Endodermal cell (in vitro differentiated cells): Measurements from ENCODE around the gene MATN3. TPM values are rescaled to one million over a fixed set of nuclear protein-coding genes. Genes with fewer than 3 reads are reported as not detected.

Experiments used
- DNase-seq: peaks from one replicate; pipeline ENCODE4 v3.0.0-alpha.2; 2017
- H3K27ac ChIP-seq: 2 replicates; pipeline ENCODE4 v1.5.1; 2013; ENCODE audit warnings: mild to moderate bottlenecking, low read depth, low read length, moderate library complexity
- H3K27me3 ChIP-seq: 2 replicates; pipeline ENCODE4 v1.6.1; 2013; ENCODE audit warnings: mild to moderate bottlenecking, low read length, moderate library complexity; ENCODE audit not compliant: insufficient read depth, control insufficient read depth, poor library complexity, severe bottlenecking
- H3K36me3 ChIP-seq: 2 replicates; pipeline ENCODE4 v1.7.0; 2013; ENCODE audit warnings: mild to moderate bottlenecking, low read length, moderate library complexity; ENCODE audit not compliant: control insufficient read depth, insufficient read depth
- H3K4me1 ChIP-seq: one replicate; pipeline ENCODE4 v1.7.0; 2013; ENCODE audit warnings: low read length; ENCODE audit not compliant: control insufficient read depth, insufficient read depth
- H3K4me3 ChIP-seq: 2 replicates; pipeline ENCODE4 v1.5.1; 2013; ENCODE audit warnings: mild to moderate bottlenecking, low read length, moderate library complexity
- H3K9ac ChIP-seq: 2 replicates; pipeline ENCODE4 v1.6.1; 2013; ENCODE audit warnings: mild to moderate bottlenecking, low read length, moderate library complexity; ENCODE audit not compliant: poor library complexity, severe bottlenecking; ENCODE audit errors: extremely low read depth
- H3K9me3 ChIP-seq: 2 replicates; pipeline ENCODE4 v1.6.1; 2013; ENCODE audit warnings: mild to moderate bottlenecking, low read length, moderate library complexity; ENCODE audit not compliant: control insufficient read depth
- H3K27ac Mint-ChIP-seq: 2 replicates; pipeline ENCODE4 v1.8.0; 2020; ENCODE audit warnings: mixed read lengths
- H3K27me3 Mint-ChIP-seq: 2 replicates; pipeline ENCODE4 v1.8.0; 2021; ENCODE audit warnings: mild to moderate bottlenecking, mixed read lengths; ENCODE audit not compliant: insufficient read depth
- H3K36me3 Mint-ChIP-seq: 2 replicates; pipeline ENCODE4 v1.8.0; 2020; ENCODE audit warnings: low read depth, mixed read lengths
- H3K4me1 Mint-ChIP-seq: 2 replicates; pipeline ENCODE4 v1.8.0; 2020; ENCODE audit warnings: mixed read lengths
- H3K4me3 Mint-ChIP-seq: 2 replicates; pipeline ENCODE4 v1.8.0; 2020; ENCODE audit warnings: mild to moderate bottlenecking, moderate library complexity, mixed read lengths
- H3K9me3 Mint-ChIP-seq: 2 replicates; pipeline ENCODE4 v1.8.0; 2020; ENCODE audit warnings: mild to moderate bottlenecking, mixed read lengths
- WGBS, 2 experiments: methylation state at CpG; one replicate each; pipeline versions ENCODE4 v1.1.5 to v1.1.7; 2013; ENCODE audit warnings: missing lambda C conversion rate in 2 of 2, mixed read lengths in 1 of 2; ENCODE audit not compliant: insufficient coverage in 1 of 2, insufficient read length in 1 of 2; 5-methylcytosine and 5-hydroxymethylcytosine counted together
- total RNA-seq, 2 donors: library from RNA; stranded (reverse); fragmentation: NEBNext Ultra II Directional in 1 of 2; extraction: Animal tissue kit (Norgen Biotek cat#: 25700) in 1 of 2; gene quantifications; 2 replicates in 1 of 2; 3 replicates in 1 of 2; pipeline ENCODE4 v1.2.1, GENCODE V29; 2021
- TF ChIP-seq, protein P1 (sequence below): fragments of 200-600 bp; sonication (generic); conservative IDR thresholded peaks from 2 replicates; pipeline ENCODE4 v1.5.0; 2021; ENCODE audit warnings: antibody characterized with exemption, mild to moderate bottlenecking

Gene MATN3
- total RNA-seq, 2 donors from 2014 or later, result 38.5 to 44.7 TPM

- no peak overlapping the region for H3K4me3 Mint-ChIP-seq
- DNase-seq, result no peak
- WGBS, 2 experiments, result 94 to 100% methylated on average over 1 to 2 of the region's 2 CpGs
These were observed 6.2 kb upstream of the MATN3 start for GRCh38 chr2:20018601-20019152.

GRCh38 chr2:20016346-20016745 is 3.9 kb upstream of the MATN3 start:
- no peak overlapping the region for H3K27ac Mint-ChIP-seq
- peak; percentile 71 for DNase-seq
- H3K27me3 Mint-ChIP-seq, result peaks cover 8% of the 10 kb centered on the region

More at GRCh38 chr2:20018601-20019152, 6.2 kb upstream of the MATN3 start:
- Histone ChIP-seq H3K27me3 (no peaks in the 10 kb centered on the region), H3K4me1 (no peaks in the 10 kb centered on the region), H3K36me3 (peaks cover 5% of the 10 kb centered on the region), H3K4me3 (no peak overlapping the region), H3K9ac (no peak overlapping the region), H3K9me3 (peaks cover 34% of the 10 kb centered on the region), H3K27ac (no peak overlapping the region)
- peaks cover 2% of the 10 kb centered on the region for H3K4me1 Mint-ChIP-seq
- TF ChIP-seq, protein P1, sequence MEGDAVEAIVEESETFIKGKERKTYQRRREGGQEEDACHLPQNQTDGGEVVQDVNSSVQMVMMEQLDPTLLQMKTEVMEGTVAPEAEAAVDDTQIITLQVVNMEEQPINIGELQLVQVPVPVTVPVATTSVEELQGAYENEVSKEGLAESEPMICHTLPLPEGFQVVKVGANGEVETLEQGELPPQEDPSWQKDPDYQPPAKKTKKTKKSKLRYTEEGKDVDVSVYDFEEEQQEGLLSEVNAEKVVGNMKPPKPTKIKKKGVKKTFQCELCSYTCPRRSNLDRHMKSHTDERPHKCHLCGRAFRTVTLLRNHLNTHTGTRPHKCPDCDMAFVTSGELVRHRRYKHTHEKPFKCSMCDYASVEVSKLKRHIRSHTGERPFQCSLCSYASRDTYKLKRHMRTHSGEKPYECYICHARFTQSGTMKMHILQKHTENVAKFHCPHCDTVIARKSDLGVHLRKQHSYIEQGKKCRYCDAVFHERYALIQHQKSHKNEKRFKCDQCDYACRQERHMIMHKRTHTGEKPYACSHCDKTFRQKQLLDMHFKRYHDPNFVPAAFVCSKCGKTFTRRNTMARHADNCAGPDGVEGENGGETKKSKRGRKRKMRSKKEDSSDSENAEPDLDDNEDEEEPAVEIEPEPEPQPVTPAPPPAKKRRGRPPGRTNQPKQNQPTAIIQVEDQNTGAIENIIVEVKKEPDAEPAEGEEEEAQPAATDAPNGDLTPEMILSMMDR, result no peak
- H3K27me3 Mint-ChIP-seq, result no peaks in the 10 kb centered on the region
- H3K27ac Mint-ChIP-seq, result no peak overlapping the region
- peaks cover 29% of the 10 kb centered on the region for H3K36me3 Mint-ChIP-seq
- H3K9me3 Mint-ChIP-seq, result peaks cover 43% of the 10 kb centered on the region

GRCh38 chr2:20015482-20016083 is 3.1 kb upstream of the MATN3 start:
- no peak overlapping the region for H3K27ac ChIP-seq
- H3K4me3 Mint-ChIP-seq, result no peak overlapping the region
- TF ChIP-seq, protein P1, result peak; percentile 77
- peaks cover 5% of the 10 kb centered on the region for H3K27me3 ChIP-seq
- H3K27me3 Mint-ChIP-seq, result peaks cover 12% of the 10 kb centered on the region
- no peak overlapping the region for H3K27ac Mint-ChIP-seq
- H3K36me3 ChIP-seq, result no peaks in the 10 kb centered on the region
- peaks cover 22% of the 10 kb centered on the region for H3K4me1 Mint-ChIP-seq
- no peak for DNase-seq
- H3K9ac ChIP-seq, result no peak overlapping the region
- peaks cover 3% of the 10 kb centered on the region for H3K4me1 ChIP-seq
- H3K9me3 Mint-ChIP-seq, result peaks cover 22% of the 10 kb centered on the region
- H3K36me3 Mint-ChIP-seq, result peaks cover 5% of the 10 kb centered on the region
- peaks cover 12% of the 10 kb centered on the region for H3K9me3 ChIP-seq
- H3K4me3 ChIP-seq, result no peak overlapping the region
- WGBS, 2 experiments, result 33 to 46% methylated on average over 2 of the region's 2 CpGs

More at GRCh38 chr2:20016346-20016745, 3.9 kb upstream of the MATN3 start:
- Mint-ChIP-seq H3K4me3 (no peak overlapping the region), H3K36me3 (peaks cover 10% of the 10 kb centered on the region), H3K9me3 (peaks cover 30% of the 10 kb centered on the region), H3K4me1 (peaks cover 16% of the 10 kb centered on the region)
- Histone ChIP-seq H3K9ac (no peak overlapping the region), H3K9me3 (peaks cover 20% of the 10 kb centered on the region), H3K27ac (no peak overlapping the region), H3K4me3 (no peak overlapping the region), H3K36me3 (no peaks in the 10 kb centered on the region), H3K27me3 (peaks cover 5% of the 10 kb centered on the region), H3K4me1 (peaks cover 3% of the 10 kb centered on the region)
- TF ChIP-seq, protein P1, result peak; percentile 76
